NCI-H1092 treated with DMSO at 0.1 percent for 48 hours (cell line): ENCODE data around the gene RING1.
"Not testable (repeated sequence)": the region's sequence is repeated elsewhere in the genome, so short reads cannot be mapped to it uniquely, and the experiment has no call there.

Experiments
- DNase-seq: peaks from one replicate; lab custom pipeline; 2025; lab: John Stamatoyannopoulos, UW

Gene RING1

GRCh38 chr6:33206027-33206863 lies 2.1 kb upstream of the RING1 start:
- DNase-seq = no peak

GRCh38 chr6:33206864-33207551 lies 1.3 kb upstream of the RING1 start:
- DNase-seq = no peak

DNA sequence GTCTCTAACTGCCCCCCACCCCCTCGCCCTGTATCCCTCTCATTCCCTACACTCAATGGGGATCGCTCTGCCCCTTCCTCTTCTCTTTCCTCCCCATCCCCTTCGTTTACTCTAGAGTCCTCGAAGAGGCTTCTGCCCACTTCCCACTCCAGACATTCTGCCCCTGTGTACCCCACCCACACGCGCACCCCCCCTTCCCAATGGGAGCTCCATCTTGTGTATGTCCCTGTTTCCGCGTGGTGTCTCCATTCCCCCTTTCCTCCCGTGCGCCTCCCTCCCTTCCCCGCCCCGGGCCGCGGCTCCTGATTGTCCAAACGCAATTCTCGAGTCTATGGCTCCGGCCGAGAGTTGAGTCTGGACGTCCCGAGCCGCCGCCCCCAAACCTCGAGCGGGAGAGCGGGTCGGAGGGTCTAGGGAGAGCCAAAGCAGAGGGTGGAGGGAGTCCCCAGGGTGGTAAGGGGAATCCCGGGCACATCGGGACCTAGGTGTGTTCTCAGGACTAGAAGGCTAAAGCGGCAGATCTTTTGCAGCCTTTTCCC lies 679 bp upstream of the RING1 start:
- DNase-seq = peak; percentile 20

GRCh38 chr6:33209856-33210255 lies 1.6 kb downstream of the RING1 start:
- DNase-seq = no peak

DNA sequence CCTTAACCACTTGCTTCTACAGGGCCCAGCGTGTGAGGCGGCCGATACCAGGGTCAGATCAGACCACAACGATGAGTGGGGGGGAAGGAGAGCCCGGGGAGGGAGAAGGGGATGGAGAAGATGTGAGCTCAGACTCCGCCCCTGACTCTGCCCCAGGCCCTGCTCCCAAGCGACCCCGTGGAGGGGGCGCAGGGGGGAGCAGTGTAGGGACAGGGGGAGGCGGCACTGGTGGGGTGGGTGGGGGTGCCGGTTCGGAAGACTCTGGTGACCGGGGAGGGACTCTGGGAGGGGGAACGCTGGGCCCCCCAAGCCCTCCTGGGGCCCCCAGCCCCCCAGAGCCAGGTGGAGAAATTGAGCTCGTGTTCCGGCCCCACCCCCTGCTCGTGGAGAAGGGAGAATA lies 2.8 kb downstream of the RING1 start:
- DNase-seq = no peak

DNA sequence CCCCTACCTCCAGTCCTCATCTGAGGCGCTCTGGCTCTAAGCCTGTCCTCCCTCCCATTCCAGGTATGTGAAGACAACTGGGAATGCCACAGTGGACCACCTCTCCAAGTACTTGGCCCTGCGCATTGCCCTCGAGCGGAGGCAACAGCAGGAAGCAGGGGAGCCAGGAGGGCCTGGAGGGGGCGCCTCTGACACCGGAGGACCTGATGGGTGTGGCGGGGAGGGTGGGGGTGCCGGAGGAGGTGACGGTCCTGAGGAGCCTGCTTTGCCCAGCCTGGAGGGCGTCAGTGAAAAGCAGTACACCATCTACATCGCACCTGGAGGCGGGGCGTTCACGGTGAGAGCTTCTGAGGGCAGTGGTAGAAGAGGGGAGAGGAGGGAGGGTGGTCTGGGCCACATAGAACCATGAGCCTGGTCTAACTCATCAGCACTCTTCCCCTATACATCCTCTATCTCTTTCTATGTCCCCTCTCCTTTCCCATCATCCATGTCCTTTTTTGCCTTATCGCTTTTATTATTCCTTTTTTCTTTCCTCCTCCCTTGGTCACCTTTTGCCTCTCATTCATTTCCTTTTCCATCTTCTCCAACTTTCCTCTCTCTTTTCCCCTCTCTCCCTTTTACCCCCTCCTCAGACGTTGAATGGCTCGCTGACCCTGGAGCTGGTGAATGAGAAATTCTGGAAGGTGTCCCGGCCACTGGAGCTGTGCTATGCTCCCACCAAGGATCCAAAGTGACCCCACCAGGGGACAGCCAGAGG lies 3.5 kb downstream of the RING1 start:
- DNase-seq = no peak

- DNase-seq = no peak
Observed at GRCh38 chr6:33212857-33213165, 4.5 kb downstream of the RING1 start.

- no peak for DNase-seq
Observed at GRCh38 chr6:33213166-33213988, 5.1 kb downstream of the RING1 start.

DNA sequence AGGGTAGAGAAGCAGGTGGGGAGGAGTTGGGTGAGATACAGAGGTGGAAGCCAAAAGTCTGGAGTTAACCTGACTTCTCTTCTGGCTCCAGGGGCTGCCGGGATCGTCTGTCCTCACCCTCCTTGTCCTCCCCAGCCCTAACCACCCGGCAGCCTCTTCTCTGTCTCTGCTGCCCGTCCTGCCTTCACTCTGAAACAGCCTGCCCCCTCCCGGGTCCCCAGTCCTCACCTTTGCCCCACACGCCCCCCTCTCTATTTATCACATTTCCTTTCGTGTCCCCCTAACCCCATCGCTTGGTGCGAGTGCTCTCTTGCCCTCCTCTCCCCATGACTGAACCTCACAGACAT lies 5.7 kb downstream of the RING1 start:
- DNase-seq = no peak

DNA sequence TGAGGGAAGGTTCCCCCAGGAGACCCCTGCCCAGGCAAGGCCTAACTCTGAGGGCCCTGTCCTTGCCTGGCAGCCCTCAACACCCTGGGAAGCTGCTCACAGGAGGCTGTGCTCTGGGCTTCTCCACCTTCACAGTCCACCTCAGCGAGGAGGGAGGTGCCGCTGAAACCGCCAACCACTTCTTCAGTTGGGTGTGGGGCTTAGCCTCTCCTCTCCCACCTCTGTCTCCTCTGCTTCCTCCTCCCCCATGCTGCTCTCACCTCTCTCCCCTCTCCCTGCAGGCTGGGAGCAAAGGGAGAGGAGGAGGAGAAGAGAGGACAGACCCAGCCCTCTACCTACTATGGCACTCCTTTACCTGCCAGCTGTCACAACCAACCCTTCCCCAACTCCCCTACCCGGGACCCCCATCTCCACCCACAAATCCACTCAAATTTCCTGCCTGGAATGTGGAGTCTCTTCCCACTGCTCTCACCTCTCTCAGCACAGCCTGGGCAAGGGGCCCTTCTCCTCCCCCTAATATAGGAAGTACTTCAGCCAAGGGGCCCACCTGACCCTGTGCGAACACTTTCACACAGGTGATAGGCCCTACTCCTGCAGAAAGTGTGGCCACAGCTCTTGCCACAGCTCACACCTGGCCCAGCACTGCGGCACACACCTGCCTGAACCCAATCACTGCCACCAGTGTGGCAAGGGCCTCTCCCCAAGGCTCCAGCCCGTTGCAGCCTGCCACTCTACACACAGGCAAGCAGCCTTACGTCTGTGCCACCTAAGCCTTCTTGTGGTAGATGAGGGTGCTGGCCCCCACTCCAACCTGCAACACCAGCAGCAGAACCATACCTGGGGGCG lies 7.2 kb downstream of the RING1 start:
- DNase-seq = no peak

DNA sequence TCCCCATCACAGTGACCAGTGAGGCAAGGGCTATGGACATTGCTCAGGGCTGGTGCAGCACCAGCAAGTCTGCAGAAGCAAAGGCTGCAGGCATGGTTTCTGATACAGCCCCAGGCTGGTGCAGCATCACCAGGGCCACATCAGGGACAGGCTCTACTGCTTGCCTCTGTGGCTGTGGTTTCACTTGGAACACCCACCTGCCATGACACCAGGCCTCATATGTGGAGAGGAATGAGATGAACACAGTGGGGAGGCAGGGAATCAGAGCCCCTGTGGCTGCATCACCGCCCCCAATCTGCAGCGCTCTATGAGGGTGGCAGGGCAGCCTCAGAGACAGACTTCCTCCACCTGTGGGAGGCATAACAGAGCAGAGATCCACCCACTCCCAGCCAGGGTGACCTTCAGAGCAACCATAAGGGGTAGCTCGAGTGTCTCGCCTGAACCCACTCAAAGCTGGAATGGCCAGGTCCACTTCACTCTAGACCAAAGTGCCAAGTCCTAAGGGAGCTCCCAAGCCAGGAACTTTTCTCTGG lies 7.9 kb downstream of the RING1 start:
- DNase-seq = no peak

DNA sequence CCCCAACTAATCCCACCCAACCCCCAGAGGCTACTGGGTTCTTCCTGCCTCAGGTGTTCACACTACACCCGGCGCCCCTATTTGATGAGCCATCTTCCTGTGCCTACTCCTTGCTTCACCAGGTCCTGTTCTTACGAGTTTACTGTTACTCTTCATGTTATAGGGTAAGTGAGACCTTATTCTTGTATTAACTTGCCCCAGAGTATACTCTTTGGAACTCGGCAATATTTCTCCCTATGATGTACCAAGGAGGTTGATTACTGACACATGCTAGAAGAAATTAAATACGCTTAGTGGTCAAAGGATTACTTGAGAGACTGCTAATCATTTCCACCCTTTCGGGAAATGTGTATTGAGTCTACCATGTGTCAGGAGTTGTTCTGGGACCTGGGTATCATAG lies 8.9 kb downstream of the RING1 start:
- no peak for DNase-seq

GRCh38 chr6:33217681-33218080 lies 9.4 kb downstream of the RING1 start:
- no peak for DNase-seq

GRCh38 chr6:33226503-33227120 lies 18.3 kb downstream of the RING1 start:
- DNase-seq = not testable (repeated sequence)

GRCh38 chr6:33235221-33235634 lies 26.9 kb downstream of the RING1 start:
- no peak for DNase-seq

DNA sequence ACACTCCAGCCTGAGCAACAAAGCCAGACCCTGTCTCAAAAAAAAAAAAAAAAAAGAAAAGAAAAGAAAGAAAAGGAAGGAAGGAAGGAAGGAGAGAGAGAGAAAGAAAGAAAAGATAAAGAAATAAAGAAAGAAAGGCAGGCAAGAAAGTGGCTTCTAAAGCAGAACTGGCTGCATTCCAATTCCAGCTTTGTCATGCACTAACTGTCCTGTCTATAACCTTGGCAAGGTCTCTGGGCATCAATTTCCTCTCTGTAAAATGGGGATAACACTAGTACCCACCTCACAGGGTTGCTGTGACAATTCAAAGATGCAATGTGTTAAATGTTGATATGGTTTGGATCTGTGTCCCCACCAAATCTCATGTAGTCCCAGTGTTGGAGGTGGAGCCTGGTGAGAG lies 28.0 kb downstream of the RING1 start:
- no peak for DNase-seq

- no peak for DNase-seq
Observed at GRCh38 chr6:33236852-33237251, 28.6 kb downstream of the RING1 start.

- no peak for DNase-seq
Observed at GRCh38 chr6:33237741-33238140, 29.4 kb downstream of the RING1 start.

GRCh38 chr6:33241968-33242367 lies 33.7 kb downstream of the RING1 start:
- no peak for DNase-seq

DNA sequence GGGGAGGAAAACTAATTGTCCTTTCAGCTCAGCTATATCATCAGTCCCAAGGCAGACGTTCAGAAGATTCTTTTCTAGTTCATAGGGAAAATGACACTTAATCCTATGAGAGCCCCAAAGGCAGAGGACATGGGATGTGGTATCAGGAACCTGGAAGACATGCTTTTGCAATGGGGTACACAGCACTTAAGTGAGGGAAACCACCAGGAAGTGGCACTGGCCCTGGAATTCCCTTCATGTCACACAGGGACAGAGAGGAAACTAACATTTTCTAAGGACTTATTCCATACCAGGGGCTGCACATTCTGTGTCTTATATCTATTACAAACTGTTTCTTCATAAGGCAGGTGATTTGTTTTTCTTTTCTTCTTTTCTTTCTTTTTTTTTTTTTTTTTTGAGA lies 35.2 kb downstream of the RING1 start:
- no peak for DNase-seq
